DND-41 (cell line): ENCODE results near the gene AHCY.

Source experiments
- ATAC-seq: fragments of 200-7000 bp; cut with Tn5 transposase; 3 replicates; pipeline ENCODE4 v1.9.1; 2021; ENCODE audit warnings: low read depth; ENCODE audit not compliant: insufficient read depth
- DNase-seq: peaks from one replicate; pipeline ENCODE4 v3.0.0-alpha.2; 2020
- H2AFZ ChIP-seq: 2 replicates; pipeline ENCODE4 v1.6.0; 2012; ENCODE audit warnings: low read depth, low read length
- H3K27ac ChIP-seq: 2 replicates; pipeline ENCODE4 v1.5.1; 2012; ENCODE audit warnings: low read length, inconsistent platforms
- H3K27me3 ChIP-seq: fragments of 200-600 bp; sonication (generic); 2 replicates; pipeline ENCODE4 v1.6.0; 2012; ENCODE audit warnings: low read length, mild to moderate bottlenecking, inconsistent platforms; ENCODE audit not compliant: insufficient read depth, poor library complexity
- H3K36me3 ChIP-seq: 2 replicates; pipeline ENCODE4 v1.5.1; 2012; ENCODE audit warnings: low read length, inconsistent platforms; ENCODE audit not compliant: insufficient read depth
- H3K4me1 ChIP-seq: 2 replicates; pipeline ENCODE4 v1.5.1; 2012; ENCODE audit warnings: mild to moderate bottlenecking, low read length; ENCODE audit not compliant: insufficient read depth
- H3K4me2 ChIP-seq: 2 replicates; pipeline ENCODE4 v1.6.0; 2012; ENCODE audit warnings: mild to moderate bottlenecking, moderate library complexity, low read length, inconsistent platforms; ENCODE audit not compliant: insufficient read depth
- H3K4me3 ChIP-seq, 2 experiments: fragments of 200-600 bp in 1 of 2; shearing (Covaris generic) in 1 of 2; 2 replicates each; pipeline ENCODE4 v1.5.1; 2012 to 2016; ENCODE audit warnings: inconsistent platforms in 2 of 2, low read length in 2 of 2, mild to moderate bottlenecking in 2 of 2, low read depth in 1 of 2, moderate library complexity in 1 of 2
- H3K79me2 ChIP-seq: 2 replicates; pipeline ENCODE4 v1.6.0; 2012; ENCODE audit warnings: low read length, inconsistent platforms; ENCODE audit not compliant: insufficient read depth
- H3K9ac ChIP-seq: 2 replicates; pipeline ENCODE4 v1.6.0; 2012; ENCODE audit warnings: low read depth, mild to moderate bottlenecking, inconsistent platforms, low read length, moderate library complexity
- H3K9me3 ChIP-seq: 2 replicates; pipeline ENCODE4 v1.5.1; 2012; ENCODE audit warnings: low read length, moderate library complexity, mild to moderate bottlenecking, inconsistent platforms; ENCODE audit not compliant: insufficient read depth, severe bottlenecking
- H4K20me1 ChIP-seq: 2 replicates; pipeline ENCODE4 v1.6.0; 2012; ENCODE audit warnings: low read length; ENCODE audit not compliant: insufficient read depth
- EZH2 ChIP-seq: IDR thresholded peaks from 3 replicates; pipeline ENCODE4 v1.6.1; 2012; ENCODE audit warnings: borderline replicate concordance, low read depth, mild to moderate bottlenecking, moderate library complexity, low read length, inconsistent platforms; ENCODE audit not compliant: severe bottlenecking
- TF ChIP-seq, protein P1 (sequence below): IDR thresholded peaks from 2 replicates; pipeline ENCODE4 v1.5.1; 2012; ENCODE audit warnings: borderline replicate concordance, low read length, moderate library complexity, mild to moderate bottlenecking; ENCODE audit not compliant: poor library complexity, severe bottlenecking; ENCODE audit errors: extremely low read depth

The AHCY gene

DNA sequence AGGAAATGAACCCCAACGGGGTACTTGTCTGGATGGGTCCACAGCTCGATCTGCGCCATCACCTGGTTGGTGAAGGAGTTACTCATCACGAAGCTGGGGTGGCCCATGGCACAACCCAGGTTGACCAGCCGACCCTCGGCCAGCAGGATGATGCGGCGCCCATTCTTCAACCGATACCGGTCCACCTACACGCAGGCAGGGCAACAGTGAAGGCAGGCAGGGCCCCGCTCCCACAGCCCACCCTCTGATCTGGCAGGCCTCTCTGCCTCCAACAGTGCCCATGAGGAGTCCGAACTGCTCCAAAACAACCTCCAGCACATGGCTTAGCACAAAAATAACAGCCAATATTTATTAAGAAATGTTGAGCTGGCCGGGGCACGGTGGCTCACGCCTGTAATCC, 17.7 kb downstream of the AHCY start:
- no peak overlapping the region for H3K27ac ChIP-seq
- no peak overlapping the region for H3K4me3 ChIP-seq
- no peak for ATAC-seq
- no peaks in the 10 kb centered on the region for H3K79me2 ChIP-seq
- H3K9ac ChIP-seq, result no peak overlapping the region
- no peaks in the 10 kb centered on the region for H3K4me1 ChIP-seq
- no peaks in the 10 kb centered on the region for H3K9me3 ChIP-seq
- H3K36me3 ChIP-seq, result peaks cover 86% of the 10 kb centered on the region
- no peak overlapping the region for H2AFZ ChIP-seq
- no peak for DNase-seq
- H3K4me2 ChIP-seq, result no peak overlapping the region
- no peaks in the 10 kb centered on the region for H3K27me3 ChIP-seq
- 0 out of 2 replicates have a peak, but pooled peaks cover 12% of the 10 kb centered on the region for H4K20me1 ChIP-seq
- TF ChIP-seq, protein P1, sequence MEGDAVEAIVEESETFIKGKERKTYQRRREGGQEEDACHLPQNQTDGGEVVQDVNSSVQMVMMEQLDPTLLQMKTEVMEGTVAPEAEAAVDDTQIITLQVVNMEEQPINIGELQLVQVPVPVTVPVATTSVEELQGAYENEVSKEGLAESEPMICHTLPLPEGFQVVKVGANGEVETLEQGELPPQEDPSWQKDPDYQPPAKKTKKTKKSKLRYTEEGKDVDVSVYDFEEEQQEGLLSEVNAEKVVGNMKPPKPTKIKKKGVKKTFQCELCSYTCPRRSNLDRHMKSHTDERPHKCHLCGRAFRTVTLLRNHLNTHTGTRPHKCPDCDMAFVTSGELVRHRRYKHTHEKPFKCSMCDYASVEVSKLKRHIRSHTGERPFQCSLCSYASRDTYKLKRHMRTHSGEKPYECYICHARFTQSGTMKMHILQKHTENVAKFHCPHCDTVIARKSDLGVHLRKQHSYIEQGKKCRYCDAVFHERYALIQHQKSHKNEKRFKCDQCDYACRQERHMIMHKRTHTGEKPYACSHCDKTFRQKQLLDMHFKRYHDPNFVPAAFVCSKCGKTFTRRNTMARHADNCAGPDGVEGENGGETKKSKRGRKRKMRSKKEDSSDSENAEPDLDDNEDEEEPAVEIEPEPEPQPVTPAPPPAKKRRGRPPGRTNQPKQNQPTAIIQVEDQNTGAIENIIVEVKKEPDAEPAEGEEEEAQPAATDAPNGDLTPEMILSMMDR, result no peak
- no peak for TF ChIP-seq EZH2

DNA sequence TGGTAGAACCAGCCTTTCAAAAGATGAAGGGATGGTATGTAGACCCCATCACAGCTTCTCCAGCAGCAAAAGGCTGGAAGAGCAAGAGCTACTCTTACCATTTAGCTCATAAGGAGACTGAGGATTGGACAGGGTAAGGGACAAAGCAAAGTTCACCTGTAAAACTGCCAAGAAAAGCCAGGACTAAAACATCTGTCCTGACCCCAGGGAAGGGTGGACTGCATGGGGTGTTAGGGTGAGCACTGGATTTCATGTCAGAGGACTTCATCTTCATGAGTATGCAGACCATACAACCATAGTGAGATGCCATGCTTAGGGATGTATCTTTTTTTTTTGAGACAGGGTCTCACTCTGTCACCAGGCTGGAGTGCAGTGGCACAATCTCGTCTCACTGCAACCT, 19.3 kb downstream of the AHCY start:
- Histone ChIP-seq H3K9me3 (no peaks in the 10 kb centered on the region), H4K20me1 (0 out of 2 replicates have a peak, but pooled peaks cover 12% of the 10 kb centered on the region), H3K27me3 (no peaks in the 10 kb centered on the region), H2AFZ (no peak overlapping the region), H3K27ac (no peak overlapping the region), H3K79me2 (no peaks in the 10 kb centered on the region), H3K9ac (no peak overlapping the region), H3K4me2 (no peak overlapping the region), H3K4me1 (no peaks in the 10 kb centered on the region), H3K36me3 (peaks cover 91% of the 10 kb centered on the region), H3K4me3 (no peak overlapping the region)
- DNase-seq (no peak), ATAC-seq (no peak)
- TF ChIP-seq, protein P1, result no peak
- no peak for TF ChIP-seq EZH2

DNA sequence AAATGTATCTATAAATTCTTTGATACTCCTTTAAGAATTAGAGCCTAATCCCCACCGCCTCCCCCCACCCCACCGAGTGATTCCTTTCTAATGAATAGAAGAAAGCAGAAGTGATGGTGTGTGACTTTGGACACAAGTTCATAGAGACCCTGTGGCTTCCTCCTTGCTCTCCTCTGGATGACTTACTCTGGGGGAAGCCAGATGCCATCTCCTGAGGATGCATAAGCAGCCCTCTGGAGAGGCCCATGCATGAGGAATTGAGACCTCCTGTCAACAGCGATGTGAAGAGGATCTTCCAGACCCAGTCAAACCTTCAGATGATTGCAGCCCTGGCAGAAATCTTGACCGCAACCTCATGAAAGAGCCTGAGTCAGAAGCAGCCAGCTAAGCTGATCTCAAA, 21.1 kb downstream of the AHCY start:
- ATAC-seq, result no peak
- no peak overlapping the region for H2AFZ ChIP-seq
- H3K9me3 ChIP-seq, result no peaks in the 10 kb centered on the region
- H4K20me1 ChIP-seq, result 0 out of 2 replicates have a peak, but pooled peaks cover 5% of the 10 kb centered on the region
- no peaks in the 10 kb centered on the region for H3K79me2 ChIP-seq
- no peak overlapping the region for H3K9ac ChIP-seq
- DNase-seq, result no peak
- no peak for TF ChIP-seq EZH2
- TF ChIP-seq, protein P1, result no peak
- peaks cover 92% of the 10 kb centered on the region for H3K36me3 ChIP-seq
- H3K27me3 ChIP-seq, result no peaks in the 10 kb centered on the region
- H3K4me2 ChIP-seq, result no peak overlapping the region
- H3K27ac ChIP-seq, result no peak overlapping the region
- H3K4me1 ChIP-seq, result no peaks in the 10 kb centered on the region
- H3K4me3 ChIP-seq, result no peak overlapping the region

DNA sequence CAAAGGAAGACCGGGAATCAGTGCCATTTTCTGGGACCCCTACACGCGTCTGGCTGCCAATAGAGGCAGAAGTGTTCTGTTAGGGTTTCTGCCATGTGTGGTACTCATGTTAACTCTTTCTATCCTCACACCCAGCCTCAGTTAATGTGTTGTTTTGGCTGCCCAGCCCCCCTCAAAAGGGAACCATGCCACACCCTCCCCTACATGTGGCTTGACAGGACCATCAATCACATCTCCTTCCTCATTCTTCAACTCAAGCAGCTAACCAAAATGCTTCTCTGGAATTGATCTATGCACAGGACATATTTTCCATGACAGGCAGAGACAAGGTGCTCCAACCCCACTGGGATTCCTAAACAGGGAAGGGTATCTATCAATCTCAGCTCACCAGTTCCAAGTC, 22.0 kb downstream of the AHCY start:
- H3K9me3 ChIP-seq, result no peaks in the 10 kb centered on the region
- DNase-seq (no peak), ATAC-seq (no peak)
- H4K20me1 ChIP-seq, result 0 out of 2 replicates have a peak, but pooled peaks cover 3% of the 10 kb centered on the region
- peaks cover 92% of the 10 kb centered on the region for H3K36me3 ChIP-seq
- no peak overlapping the region for H2AFZ ChIP-seq
- no peaks in the 10 kb centered on the region for H3K4me1 ChIP-seq
- H3K9ac ChIP-seq, result no peak overlapping the region
- H3K27me3 ChIP-seq, result no peaks in the 10 kb centered on the region
- H3K4me2 ChIP-seq, result no peak overlapping the region
- TF ChIP-seq EZH2, result no peak
- TF ChIP-seq, protein P1, result no peak
- no peaks in the 10 kb centered on the region for H3K79me2 ChIP-seq
- no peak overlapping the region for H3K4me3 ChIP-seq
- no peak overlapping the region for H3K27ac ChIP-seq
